ENCODE results near the gene MMS19.

MMS19 gene

DNA sequence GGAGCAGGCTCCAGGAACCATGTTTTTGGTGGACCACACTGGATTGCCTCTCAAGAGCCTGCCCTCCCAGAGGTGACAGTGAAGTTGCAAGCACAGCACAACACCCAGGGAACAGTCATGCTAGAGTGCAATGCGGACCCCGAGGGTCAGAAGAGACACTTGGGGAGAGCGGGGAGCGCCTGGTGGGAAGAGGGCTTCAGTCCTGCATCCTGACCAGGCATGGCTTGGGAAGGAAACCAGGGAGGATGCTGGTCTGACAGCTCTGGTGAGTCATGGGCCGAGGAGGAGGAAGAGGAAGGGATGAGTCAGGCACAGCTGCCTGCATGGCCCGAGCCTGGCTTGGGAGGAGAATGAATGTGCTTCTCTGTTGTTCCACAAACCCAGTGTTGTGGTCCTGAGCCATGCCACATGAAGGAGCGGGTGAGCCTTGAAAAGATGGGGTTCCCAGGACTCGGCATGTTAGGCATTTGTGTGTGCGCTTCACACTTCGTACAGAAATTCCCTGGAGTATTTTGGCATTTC, 44.9 kb upstream of the MMS19 start:
- TF ChIP-seq POLR2AphosphoS5 (IDR thresholded peaks at IDR 0.05; ENCODE audit: low read depth, low read length) (peak; percentile 33; the same call in 1 of the 2 replicates), SIN3A (IDR thresholded peaks at IDR 0.05; ENCODE audit: borderline replicate concordance, insufficient read depth, low read length) (peak; percentile 85; the same call in 1 of the 2 replicates), TAF1 (IDR thresholded peaks at IDR 0.05; ENCODE audit: borderline replicate concordance, insufficient read depth, low read length) (no peak; the same call in 1 of the 2 replicates), FOXP2 (optimal IDR thresholded peaks at IDR 0.05; ENCODE audit: borderline replicate concordance, extremely low read depth, extremely low read length, insufficient read depth) (peak; percentile 90)
- TF ChIP-seq, protein P1, sequence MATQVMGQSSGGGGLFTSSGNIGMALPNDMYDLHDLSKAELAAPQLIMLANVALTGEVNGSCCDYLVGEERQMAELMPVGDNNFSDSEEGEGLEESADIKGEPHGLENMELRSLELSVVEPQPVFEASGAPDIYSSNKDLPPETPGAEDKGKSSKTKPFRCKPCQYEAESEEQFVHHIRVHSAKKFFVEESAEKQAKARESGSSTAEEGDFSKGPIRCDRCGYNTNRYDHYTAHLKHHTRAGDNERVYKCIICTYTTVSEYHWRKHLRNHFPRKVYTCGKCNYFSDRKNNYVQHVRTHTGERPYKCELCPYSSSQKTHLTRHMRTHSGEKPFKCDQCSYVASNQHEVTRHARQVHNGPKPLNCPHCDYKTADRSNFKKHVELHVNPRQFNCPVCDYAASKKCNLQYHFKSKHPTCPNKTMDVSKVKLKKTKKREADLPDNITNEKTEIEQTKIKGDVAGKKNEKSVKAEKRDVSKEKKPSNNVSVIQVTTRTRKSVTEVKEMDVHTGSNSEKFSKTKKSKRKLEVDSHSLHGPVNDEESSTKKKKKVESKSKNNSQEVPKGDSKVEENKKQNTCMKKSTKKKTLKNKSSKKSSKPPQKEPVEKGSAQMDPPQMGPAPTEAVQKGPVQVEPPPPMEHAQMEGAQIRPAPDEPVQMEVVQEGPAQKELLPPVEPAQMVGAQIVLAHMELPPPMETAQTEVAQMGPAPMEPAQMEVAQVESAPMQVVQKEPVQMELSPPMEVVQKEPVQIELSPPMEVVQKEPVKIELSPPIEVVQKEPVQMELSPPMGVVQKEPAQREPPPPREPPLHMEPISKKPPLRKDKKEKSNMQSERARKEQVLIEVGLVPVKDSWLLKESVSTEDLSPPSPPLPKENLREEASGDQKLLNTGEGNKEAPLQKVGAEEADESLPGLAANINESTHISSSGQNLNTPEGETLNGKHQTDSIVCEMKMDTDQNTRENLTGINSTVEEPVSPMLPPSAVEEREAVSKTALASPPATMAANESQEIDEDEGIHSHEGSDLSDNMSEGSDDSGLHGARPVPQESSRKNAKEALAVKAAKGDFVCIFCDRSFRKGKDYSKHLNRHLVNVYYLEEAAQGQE (IDR thresholded peaks at IDR 0.05; ENCODE audit: insufficient read depth in 1 of 2, low read depth in 2 of 2, low read length in 2 of 2): no peak

DNA sequence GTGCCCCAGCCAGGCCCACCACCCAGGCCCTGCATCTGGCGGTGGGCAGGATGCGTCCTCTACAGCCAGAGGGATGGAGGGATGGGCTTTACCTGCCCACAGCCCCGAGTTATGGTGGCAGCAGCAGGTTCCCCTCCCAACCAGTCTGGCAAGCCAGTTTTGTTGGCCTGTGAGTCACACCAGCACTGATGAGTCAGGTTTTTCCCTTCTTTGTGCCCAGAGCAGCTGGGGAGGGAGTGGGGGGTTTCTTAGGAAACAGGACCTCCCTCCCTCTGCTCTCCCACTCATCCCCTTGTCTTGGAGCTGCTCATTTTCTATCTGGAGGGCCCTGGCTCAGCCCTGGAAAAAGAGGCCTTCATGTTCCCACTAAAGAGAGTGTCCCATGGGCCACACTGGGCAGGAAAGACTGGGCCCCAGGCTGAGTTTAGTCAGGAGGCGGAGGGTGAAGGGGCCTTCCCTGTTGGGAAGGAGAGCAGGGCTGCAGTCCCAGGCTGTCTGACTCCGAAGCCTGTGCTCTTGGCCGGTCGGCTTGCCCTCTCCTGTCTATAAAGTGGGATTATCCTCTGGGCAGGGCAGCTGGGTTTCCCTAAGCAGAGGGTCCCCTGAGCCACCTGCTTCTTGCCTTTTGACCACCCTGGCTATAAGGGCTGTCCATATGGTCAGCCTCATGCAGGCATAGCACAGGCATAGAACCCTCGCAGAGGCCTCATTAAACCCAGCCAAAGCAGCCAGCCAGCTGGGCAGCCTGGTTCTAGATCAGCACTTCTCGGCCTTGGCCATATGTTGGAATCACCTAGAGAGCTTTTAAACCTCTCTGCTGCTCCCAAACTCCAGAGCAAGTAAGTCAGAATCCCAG, 44.2 kb upstream of the MMS19 start:
- TF ChIP-seq POLR2AphosphoS5 (IDR thresholded peaks at IDR 0.05; ENCODE audit: low read depth, low read length) (no peak), FOXP2 (optimal IDR thresholded peaks at IDR 0.05; ENCODE audit: borderline replicate concordance, extremely low read depth, extremely low read length, insufficient read depth) (peak; percentile 79), TAF1 (IDR thresholded peaks at IDR 0.05; ENCODE audit: borderline replicate concordance, insufficient read depth, low read length) (no peak), SIN3A (IDR thresholded peaks at IDR 0.05; ENCODE audit: borderline replicate concordance, insufficient read depth, low read length) (0 out of 2 replicates have a peak, but pooled peaks have one; percentile 65)
- TF ChIP-seq, protein P1 (IDR thresholded peaks at IDR 0.05; ENCODE audit: insufficient read depth in 1 of 2, low read depth in 2 of 2, low read length in 2 of 2): peak in 1 of 2 experiments; percentile 38; a peak in 1 of 4 replicates

- no peak for TF ChIP-seq FOXP2 (optimal IDR thresholded peaks at IDR 0.05; ENCODE audit: borderline replicate concordance, extremely low read depth, extremely low read length, insufficient read depth)
- TF ChIP-seq SIN3A (IDR thresholded peaks at IDR 0.05; ENCODE audit: borderline replicate concordance, insufficient read depth, low read length): no peak
- TF ChIP-seq TAF1 (IDR thresholded peaks at IDR 0.05; ENCODE audit: borderline replicate concordance, insufficient read depth, low read length): no peak
- TF ChIP-seq, protein P1 (IDR thresholded peaks at IDR 0.05; ENCODE audit: insufficient read depth in 1 of 2, low read depth in 2 of 2, low read length in 2 of 2): no peak
- TF ChIP-seq POLR2AphosphoS5 (IDR thresholded peaks at IDR 0.05; ENCODE audit: low read depth, low read length): no peak
These were observed 42.7 kb upstream of the MMS19 start for GRCh38 chr10:97540669-97541500.

DNA sequence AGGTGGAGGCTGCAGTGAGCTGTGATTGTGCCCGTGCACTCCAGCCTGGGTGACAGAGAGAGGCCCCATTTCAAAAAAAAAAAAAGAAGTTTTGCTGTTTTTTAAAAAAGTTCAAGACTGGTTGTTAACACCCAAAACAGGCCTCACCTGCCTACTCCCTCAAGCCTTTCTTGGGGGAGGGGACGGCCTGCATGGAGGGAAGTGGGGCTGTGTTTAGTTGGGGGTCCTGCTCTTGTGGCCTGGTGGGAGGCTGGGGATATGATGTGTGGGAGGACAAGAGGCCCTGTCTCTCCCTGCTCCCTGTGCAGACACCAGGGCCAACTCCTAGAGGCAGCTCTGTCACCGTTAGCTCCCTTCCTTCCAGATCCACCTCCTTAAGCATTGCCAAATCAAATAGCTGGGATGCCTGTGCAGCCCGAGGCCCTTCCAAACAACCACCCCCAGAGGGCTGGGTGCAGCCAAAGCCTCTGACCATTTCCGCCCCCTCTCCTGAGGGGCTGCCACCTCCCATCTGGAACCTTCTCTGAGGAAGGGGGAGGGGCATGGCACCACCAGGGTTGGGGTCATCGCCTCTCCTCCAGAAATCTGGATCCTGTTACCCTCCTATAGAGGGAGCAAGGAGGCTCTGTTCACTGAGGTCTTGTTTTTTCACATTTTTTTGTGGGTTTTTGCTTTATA, 41.4 kb upstream of the MMS19 start:
- no peak for TF ChIP-seq POLR2AphosphoS5 (IDR thresholded peaks at IDR 0.05; ENCODE audit: low read depth, low read length)
- no peak for TF ChIP-seq FOXP2 (optimal IDR thresholded peaks at IDR 0.05; ENCODE audit: borderline replicate concordance, extremely low read depth, extremely low read length, insufficient read depth)
- TF ChIP-seq, protein P1 (IDR thresholded peaks at IDR 0.05; ENCODE audit: insufficient read depth in 1 of 2, low read depth in 2 of 2, low read length in 2 of 2): no peak
- TF ChIP-seq SIN3A (IDR thresholded peaks at IDR 0.05; ENCODE audit: borderline replicate concordance, insufficient read depth, low read length): no peak
- no peak for TF ChIP-seq TAF1 (IDR thresholded peaks at IDR 0.05; ENCODE audit: borderline replicate concordance, insufficient read depth, low read length)

Data from PFSK-1 (cell line).